Stimulated activated CD8-positive, alpha-beta memory T cell treated with anti-CD3 and anti-CD28 coated beads, Interleukin-7, amount 100 ng/mL, for 1 hour (primary cell): ENCODE measurements around the gene CPSF3.
"Not testable (repeated sequence)": the region's sequence is repeated elsewhere in the genome, so short reads cannot be mapped to it uniquely, and the experiment has no call there.

Experiments
- DNase-seq, 2 donors: peaks; one replicate each; pipeline ENCODE4 v3.0.0-alpha.2; 2020; ENCODE audit warnings: low read depth in 2 of 2

CPSF3 gene

DNA sequence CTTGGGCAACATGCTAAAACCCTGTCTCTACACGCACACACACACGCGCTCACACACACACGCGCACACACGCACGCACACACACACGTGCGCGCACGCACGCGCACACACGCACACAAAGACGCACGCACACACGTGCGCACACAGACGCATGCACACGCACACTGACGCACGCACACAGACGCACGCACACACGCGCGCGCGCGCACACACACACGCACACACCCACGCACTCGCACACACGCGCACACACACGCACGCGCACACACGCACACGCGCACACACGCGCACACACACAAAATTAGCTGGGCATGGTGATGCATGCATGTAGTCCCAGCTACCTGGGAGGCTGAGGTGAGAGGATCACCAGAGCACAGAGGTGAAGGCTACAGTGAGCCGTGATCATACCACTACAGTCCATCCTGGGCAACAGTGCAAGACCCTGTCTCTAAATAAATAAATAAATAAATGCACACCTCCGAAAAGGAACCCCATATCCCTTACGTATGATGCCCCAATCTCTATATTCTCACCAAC is 42.8 kb downstream of the CPSF3 start:
- DNase-seq: no peak

GRCh38 chr2:9467687-9468086 is 44.2 kb downstream of the CPSF3 start:
- no peak for DNase-seq

DNA sequence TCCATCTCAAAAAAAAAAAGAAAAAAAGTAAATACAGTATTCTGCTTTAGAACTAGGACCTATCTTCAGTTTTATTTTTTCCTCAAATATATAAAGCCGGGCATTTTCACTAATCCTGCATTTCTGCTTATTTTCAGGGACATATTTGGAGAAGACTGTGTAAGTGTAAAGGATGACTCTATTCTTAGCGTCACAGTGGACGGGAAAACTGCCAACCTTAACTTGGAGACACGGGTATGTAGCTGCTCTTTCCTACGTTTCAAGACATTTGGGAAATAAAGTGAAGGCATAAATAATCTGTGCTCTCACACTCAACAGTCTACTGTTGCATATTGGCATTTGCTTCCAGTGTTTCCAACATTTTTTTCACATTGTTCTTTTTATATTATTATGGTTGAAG is 47.8 kb downstream of the CPSF3 start:
- no peak for DNase-seq

GRCh38 chr2:9472511-9472910 is 49.1 kb downstream of the CPSF3 start:
- DNase-seq: no peak

GRCh38 chr2:9473308-9473984 is 50.0 kb downstream of the CPSF3 start:
- no peak for DNase-seq

DNA sequence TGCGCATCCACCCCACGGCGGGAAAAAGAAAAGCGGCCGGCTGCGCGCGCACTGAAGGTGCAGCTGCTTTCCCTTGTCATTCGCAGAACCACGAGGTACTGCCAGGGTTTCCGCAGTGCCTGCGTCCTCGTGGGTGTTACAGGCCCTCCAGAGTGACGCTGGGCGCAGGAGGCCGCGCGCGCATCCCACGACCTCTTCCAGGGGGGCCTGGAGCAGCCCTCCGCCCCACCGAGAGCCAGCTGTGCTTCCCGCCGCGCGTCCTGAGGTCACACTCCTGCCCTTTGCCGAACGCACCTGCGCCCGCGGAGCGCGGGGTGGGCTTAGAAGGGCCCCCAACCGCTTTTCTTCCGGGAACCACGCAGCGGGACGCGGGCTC is 50.5 kb downstream of the CPSF3 start:
- DNase-seq: peak; percentile 19 to 41

GRCh38 chr2:9474361-9475057 is 51.1 kb downstream of the CPSF3 start, which contains the start of gene IAH1:
Gene IAH1 (plus strand): TSS chr2:9474551. CDS start chr2:9474567, 16 bp downstream.
- DNase-seq: peak; percentile 48 to 53

GRCh38 chr2:9477914-9478313 is 54.5 kb downstream of the CPSF3 start:
- DNase-seq: no peak

GRCh38 chr2:9478526-9478925 is 55.1 kb downstream of the CPSF3 start:
- DNase-seq: no peak

DNA sequence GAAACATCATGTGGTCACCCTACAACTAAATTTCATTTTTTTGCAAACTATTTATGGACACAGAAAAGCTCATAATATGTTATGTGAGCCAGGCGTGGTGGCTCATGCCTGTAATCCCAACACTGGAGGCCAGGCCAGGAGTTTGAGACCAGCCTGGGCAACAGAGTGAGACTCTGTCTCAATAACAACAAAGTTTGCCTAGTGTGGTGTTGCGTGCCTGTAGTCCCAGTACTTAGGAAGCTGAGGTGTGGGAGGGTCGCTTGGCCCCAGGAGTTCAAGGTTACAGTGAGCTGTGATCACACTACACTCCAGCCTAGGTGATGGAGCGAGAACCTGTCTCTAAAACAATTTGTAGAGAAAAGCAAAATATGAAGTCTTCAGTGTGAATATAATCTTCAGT is 56.7 kb downstream of the CPSF3 start:
- no peak for DNase-seq

DNA sequence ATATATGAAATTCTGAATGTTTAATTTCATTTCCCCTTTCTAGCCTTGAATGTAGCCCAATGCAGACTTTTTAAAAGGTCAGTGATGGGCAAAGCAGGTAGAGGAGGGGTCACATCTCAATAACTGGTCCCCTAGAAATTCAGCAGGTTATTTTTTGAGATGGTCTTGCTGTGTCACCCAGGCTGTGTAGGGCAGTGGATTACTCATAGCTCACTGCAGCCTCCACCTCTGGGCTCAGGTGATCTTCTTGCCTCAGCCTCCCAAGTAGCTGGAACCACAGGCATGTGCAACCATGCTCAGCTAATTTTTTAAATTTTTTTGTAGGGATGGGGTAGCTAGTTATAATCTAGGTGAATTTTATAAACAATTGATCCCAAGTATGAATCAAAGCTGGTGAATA is 59.7 kb downstream of the CPSF3 start:
- no peak for DNase-seq

DNA sequence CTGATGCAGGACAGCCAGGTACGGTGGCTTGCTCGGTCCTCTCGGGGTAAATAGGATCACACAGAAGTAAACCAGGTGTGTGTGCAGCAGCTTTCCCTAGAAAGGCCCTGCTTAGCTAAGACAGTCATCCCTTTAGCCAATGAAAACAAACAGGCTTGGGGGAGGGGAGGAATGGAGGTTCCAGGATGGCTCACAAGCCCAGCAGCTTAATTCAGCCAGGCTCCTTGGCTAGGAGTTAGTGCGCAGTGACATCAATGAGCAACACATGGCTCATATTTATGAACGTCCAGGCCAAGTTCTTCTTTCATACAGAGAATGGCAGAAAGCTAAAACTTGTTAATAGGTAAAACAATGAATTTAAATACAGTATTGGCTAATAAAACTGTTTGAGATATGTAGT is 61.1 kb downstream of the CPSF3 start:
- DNase-seq: no peak

DNA sequence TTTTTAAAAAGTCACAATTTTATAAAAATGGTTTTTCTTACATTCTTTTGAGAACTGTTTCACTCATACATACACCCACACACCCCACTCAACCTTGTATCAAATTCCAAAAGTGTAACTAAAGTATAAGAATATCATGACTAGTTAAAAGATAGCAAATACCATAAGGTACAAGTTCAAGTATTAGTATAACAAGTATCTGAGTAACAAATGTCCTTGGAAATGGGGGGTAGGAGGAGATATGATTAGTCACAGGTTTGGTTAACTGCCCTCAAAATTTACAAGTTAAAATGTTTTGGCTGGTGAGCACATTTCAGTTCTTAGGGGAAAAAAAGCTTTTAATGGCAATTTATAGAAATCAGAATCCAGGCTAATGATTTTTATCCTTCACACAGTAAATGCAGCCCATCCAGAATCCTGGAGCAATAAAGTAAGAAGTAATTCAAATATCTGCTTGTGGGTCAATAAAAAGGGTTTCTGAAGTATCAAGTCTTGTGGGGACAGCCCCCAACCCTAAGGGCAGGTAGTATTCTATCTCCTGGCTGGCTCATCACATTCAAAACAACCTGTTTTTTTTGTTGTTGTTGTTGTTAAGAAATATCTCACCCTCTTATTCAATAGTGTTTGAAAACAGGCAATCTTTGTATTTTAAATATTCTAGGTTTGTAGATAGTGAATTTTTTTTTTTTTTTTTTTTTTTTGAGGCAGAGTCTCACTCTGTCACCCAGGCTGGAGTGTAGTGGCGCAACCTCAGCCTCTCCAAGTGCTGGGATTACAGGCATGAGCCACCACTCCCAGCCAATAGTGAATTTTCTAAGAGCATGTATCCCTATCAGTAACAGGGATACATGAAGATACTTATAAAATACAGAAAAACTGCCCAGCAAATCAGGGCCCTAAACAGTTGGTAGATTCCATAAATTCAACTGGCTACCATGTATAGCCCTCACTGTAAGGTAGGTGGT is 65.4 kb downstream of the CPSF3 start:
- DNase-seq: no peak

- no peak for DNase-seq
Observed at GRCh38 chr2:9490789-9491188, 67.3 kb downstream of the CPSF3 start.

GRCh38 chr2:9492927-9493326 is 69.5 kb downstream of the CPSF3 start:
- no peak for DNase-seq

DNA sequence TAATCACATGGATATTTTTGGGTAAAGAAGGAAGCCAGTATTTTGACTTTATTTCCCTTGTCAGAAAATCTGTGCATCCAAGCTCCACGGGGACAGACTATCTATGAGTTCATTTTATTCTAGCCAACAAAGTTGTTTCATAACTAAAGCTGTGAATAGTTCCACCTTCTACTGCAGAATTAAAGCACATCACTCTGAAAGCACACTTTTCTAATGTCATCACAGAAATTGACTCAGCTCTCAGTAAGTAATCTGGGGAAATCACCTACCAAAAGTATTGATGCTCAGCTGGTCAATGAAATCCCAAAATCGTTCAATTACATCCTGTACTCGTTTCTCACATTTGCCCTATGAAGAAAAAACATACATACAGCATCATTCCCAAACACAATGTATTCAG is 70.0 kb downstream of the CPSF3 start:
- DNase-seq: no peak

GRCh38 chr2:9494081-9494480 is 70.6 kb downstream of the CPSF3 start:
- DNase-seq: no peak

- DNase-seq: no peak
Observed at GRCh38 chr2:9497017-9497416, 73.6 kb downstream of the CPSF3 start.

- DNase-seq: no peak
Observed at GRCh38 chr2:9498210-9498609, 74.8 kb downstream of the CPSF3 start.

GRCh38 chr2:9508931-9509330 is 85.5 kb downstream of the CPSF3 start:
- DNase-seq: no peak

DNA sequence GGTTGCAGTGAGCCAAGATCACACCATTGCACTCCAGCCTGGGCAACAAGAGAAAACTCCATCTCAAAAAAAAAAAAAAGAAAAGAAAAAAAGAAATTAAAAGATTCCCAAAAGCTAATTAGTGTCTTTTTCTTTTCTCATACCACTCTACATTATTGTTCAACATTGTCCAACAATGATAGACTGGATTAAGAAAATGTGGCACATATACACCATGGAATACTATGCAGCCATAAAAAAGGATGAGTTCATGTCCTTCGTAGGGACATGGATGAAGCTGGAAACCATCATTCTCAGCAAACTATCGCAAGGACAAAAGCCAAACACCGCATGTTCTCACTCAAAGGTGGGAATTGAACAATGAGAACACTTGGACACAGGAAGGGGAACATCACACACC is 90.5 kb downstream of the CPSF3 start:
- not testable (repeated sequence) for DNase-seq

GRCh38 chr2:9517118-9517782 is 93.8 kb downstream of the CPSF3 start:
- DNase-seq: no peak
